Lower leg skin (tissue), 4 donors: ENCODE measurements around the gene GPR3. TPM values are rescaled to one million over a fixed set of nuclear protein-coding genes. Genes with fewer than 3 reads are reported as not detected.
"Not testable (repeated sequence)": the region's sequence is repeated elsewhere in the genome, so short reads cannot be mapped to it uniquely, and the experiment has no call there.

Experiments used
- DNase-seq, 2 donors: peaks; one replicate each; pipeline ENCODE4 v3.0.0-alpha.2; 2019; ENCODE audit warnings: low spot score in 2 of 2
- H3K4me3 ChIP-seq: fragments of 200-600 bp; sonication (generic); 2 replicates; pipeline ENCODE4 v1.5.1; 2017; ENCODE audit warnings: mild to moderate bottlenecking, low read depth; ENCODE audit not compliant: poor library complexity, severe bottlenecking
- POLR2A ChIP-seq, 2 donors: fragments of 450-650 bp; IDR thresholded peaks; one replicate each; pipeline ENCODE4 v1.6.1; 2016 to 2017; ENCODE audit warnings: antibody characterized with exemption in 2 of 2, mild to moderate bottlenecking in 1 of 2, moderate library complexity in 1 of 2
- WGBS, 2 donors: methylation state at CpG; one replicate each; pipeline ENCODE4 v1.1.5; 2018; 5-methylcytosine and 5-hydroxymethylcytosine counted together
- intact Hi-C: fragments of 100-400 bp; cut with DNase I; formaldehyde crosslinking; loops from one replicate; pipeline ENCODE4 v1.15.0; 2023; ENCODE audit warnings: low total_unique reads
- total RNA-seq, 4 donors: library from RNA; depleted of rRNA; stranded (reverse); fragments of >200 nt; gene quantifications; one replicate each; pipeline ENCODE4 v1.1.0, GENCODE V29; 2016
- TF ChIP-seq, protein P1 (sequence below), 3 donors: fragments of 450-650 bp; IDR thresholded peaks; one replicate each; pipeline ENCODE4 v1.5.1; 2016; ENCODE audit warnings: antibody characterized with exemption in 3 of 3, mild to moderate bottlenecking in 3 of 3, moderate library complexity in 2 of 3

The GPR3 gene
- total RNA-seq, 4 donors from 2014 or later = 0.22 to 1.3 (median 0.68) TPM

- TF ChIP-seq POLR2A (IDR thresholded peaks at IDR 0.05) = no peak
- TF ChIP-seq, protein P1, sequence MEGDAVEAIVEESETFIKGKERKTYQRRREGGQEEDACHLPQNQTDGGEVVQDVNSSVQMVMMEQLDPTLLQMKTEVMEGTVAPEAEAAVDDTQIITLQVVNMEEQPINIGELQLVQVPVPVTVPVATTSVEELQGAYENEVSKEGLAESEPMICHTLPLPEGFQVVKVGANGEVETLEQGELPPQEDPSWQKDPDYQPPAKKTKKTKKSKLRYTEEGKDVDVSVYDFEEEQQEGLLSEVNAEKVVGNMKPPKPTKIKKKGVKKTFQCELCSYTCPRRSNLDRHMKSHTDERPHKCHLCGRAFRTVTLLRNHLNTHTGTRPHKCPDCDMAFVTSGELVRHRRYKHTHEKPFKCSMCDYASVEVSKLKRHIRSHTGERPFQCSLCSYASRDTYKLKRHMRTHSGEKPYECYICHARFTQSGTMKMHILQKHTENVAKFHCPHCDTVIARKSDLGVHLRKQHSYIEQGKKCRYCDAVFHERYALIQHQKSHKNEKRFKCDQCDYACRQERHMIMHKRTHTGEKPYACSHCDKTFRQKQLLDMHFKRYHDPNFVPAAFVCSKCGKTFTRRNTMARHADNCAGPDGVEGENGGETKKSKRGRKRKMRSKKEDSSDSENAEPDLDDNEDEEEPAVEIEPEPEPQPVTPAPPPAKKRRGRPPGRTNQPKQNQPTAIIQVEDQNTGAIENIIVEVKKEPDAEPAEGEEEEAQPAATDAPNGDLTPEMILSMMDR (IDR thresholded peaks at IDR 0.05) = no peak
- no peak overlapping the region for H3K4me3 ChIP-seq
- 83% methylated on average over 1 of the region's 4 CpGs; no CpG with 5 or more reads in 1 of the 2 donors for WGBS, 2 donors
- intact Hi-C loops = loop anchor here (10.0 kb wide), 1 partner anchor 45 kb away; no protein-coding TSS in a partner anchor
- no peak for DNase-seq
Observed at GRCh38 chr1:27380224-27380623, 12.2 kb upstream of the GPR3 start.

GRCh38 chr1:27380766-27381733 is 11.4 kb upstream of the GPR3 start:
- intact Hi-C loops = loop anchor here (10.0 kb wide), 1 partner anchor 46 kb away; no protein-coding TSS in a partner anchor
- TF ChIP-seq POLR2A (IDR thresholded peaks at IDR 0.05) = no peak
- TF ChIP-seq, protein P1 (IDR thresholded peaks at IDR 0.05) = no peak

DNA sequence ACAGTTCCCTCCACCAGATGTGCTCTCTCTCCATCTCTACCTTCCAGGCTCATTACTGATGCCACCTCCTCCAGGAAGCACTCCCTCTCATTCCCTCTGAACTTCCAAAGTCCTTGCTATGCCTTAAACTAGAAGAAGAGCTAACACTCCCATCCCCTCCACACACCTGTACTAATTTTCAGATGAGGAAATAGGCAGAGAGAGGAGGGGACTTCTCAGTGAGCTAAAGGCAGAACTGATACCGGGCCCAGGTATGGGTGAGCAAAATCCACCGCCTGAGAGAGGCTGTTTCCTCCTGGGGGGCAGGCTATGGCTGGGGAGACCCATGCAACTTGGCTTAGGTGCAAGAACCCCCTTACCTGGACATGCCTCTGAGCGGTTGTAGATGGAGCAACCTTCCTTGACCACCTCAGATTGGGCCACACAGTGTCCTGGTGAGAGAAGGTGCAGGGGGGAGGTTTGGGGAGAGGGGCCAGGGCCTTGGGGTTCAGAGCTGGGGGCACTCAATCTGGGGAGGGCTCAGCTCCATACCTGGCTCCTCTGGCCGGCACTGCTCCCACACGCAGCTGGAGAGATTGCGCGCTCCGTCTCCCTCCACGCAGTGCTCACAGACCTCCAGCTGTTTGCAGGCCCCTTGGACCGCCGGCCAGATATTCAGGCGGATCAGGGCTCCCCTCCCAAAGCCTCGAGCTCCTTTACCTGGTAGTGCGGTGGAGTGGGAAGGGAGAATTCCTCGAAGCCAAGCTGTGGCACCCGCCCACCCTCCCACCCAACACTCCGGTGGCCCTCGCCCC is 10.3 kb upstream of the GPR3 start:
- no peak overlapping the region for H3K4me3 ChIP-seq
- intact Hi-C loops = loop anchor here (10.0 kb wide), 1 partner anchor 47 kb away; no protein-coding TSS in a partner anchor
- no peak for DNase-seq
- TF ChIP-seq, protein P1 (IDR thresholded peaks at IDR 0.05) = no peak
- no peak for TF ChIP-seq POLR2A (IDR thresholded peaks at IDR 0.05)
- 67 to 71% methylated on average over 17 to 18 of the region's 18 CpGs for WGBS, 2 donors

More at GRCh38 chr1:27380766-27381733, 11.4 kb upstream of the GPR3 start:
- DNase-seq = no peak
- WGBS, 2 donors = 53 to 57% methylated on average over 12 of the region's 12 CpGs
- no peak overlapping the region for H3K4me3 ChIP-seq

GRCh38 chr1:27383039-27383605 is 9.3 kb upstream of the GPR3 start, which contains the start of gene CD164L2:
TSS of gene CD164L2 (minus strand) at chr1:27383333. CDS start at chr1:27383239, 94 bp downstream.
- intact Hi-C loops = loop anchor here (10.0 kb wide), 1 partner anchor 48 kb away; no protein-coding TSS in a partner anchor
- 14 to 18% methylated on average over 19 to 33 of the region's 43 CpGs for WGBS, 2 donors
- TF ChIP-seq, protein P1 (IDR thresholded peaks at IDR 0.05) = no peak
- no peak for TF ChIP-seq POLR2A (IDR thresholded peaks at IDR 0.05)
- H3K4me3 ChIP-seq = peak within 1 kb of the TSS; percentile 12
- DNase-seq = peak in 1 of 2 donors; percentile 47

GRCh38 chr1:27383661-27384060 is 8.8 kb upstream of the GPR3 start:
- intact Hi-C loops = loop anchor here (10.0 kb wide), 1 partner anchor 49 kb away; no protein-coding TSS in a partner anchor
- TF ChIP-seq POLR2A (IDR thresholded peaks at IDR 0.05) = no peak
- TF ChIP-seq, protein P1 (IDR thresholded peaks at IDR 0.05) = no peak
- DNase-seq = no peak
- no peak overlapping the region for H3K4me3 ChIP-seq
- 81 to 86% methylated on average over 13 of the region's 13 CpGs for WGBS, 2 donors

DNA sequence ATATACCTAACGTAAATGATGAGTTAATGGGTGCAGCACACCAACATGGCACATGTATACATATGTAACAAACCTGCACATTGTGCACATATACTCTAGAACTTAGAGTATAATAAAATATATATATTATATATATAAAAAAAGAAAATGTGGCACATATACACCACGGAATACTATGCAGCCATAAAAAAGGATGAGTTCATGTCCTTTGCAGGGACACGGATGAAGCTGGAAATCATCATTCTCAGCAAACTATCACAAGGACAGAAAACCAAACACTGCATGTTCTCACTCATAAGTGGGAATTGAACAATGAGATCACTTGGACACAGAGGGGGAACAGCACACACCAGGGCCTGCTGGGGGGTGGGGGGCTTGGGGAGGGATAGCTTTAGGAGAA is 7.6 kb upstream of the GPR3 start:
- not testable (repeated sequence) for DNase-seq, H3K4me3 ChIP-seq
- intact Hi-C loops = loop anchor here (10.0 kb wide), 1 partner anchor 50 kb away; no protein-coding TSS in a partner anchor
- WGBS, 2 donors = 93 to 95% methylated on average over 3 of the region's 3 CpGs
